SK-N-SH (cell line): ENCODE measurements around the gene BTN1A1. TPM values are rescaled to one million over a fixed set of nuclear protein-coding genes. Genes with fewer than 3 reads are reported as not detected.

Experiments
- CTCF ChIA-PET: fragments of 300-600, 350-600 bp; formaldehyde crosslinking; extraction: SDS; loops from one replicate; lab custom pipeline; 2021; lab: Yijun Ruan, JAX
- POLR2A ChIA-PET: fragments of 350-600 bp; sonication (Branson Sonifier 250); formaldehyde crosslinking; extraction: SDS; loops from one replicate; lab custom pipeline; 2020; ENCODE audit warnings: antibody characterized with exemption, inconsistent platforms; lab: Yijun Ruan, JAX
- DNase-seq: peaks from one replicate; pipeline ENCODE4 v3.0.0; 2012
- H2AFZ ChIP-seq: fragments of 200-600 bp; sonication (generic); 2 replicates; pipeline ENCODE4 v1.8.1; 2016; ENCODE audit warnings: antibody characterized with exemption, mild to moderate bottlenecking, low read depth
- H3F3A ChIP-seq: fragments of 200-600 bp; sonication (generic); replicated peaks from 2 replicates; pipeline ENCODE3; 2016; ENCODE audit warnings: antibody characterized with exemption, mild to moderate bottlenecking; ENCODE audit not compliant: insufficient read depth
- H3K27ac ChIP-seq, 2 experiments: fragments of 200-500 bp in 1 of 2; fragments of 200-600 bp in 1 of 2; sonication (Bioruptor generic) in 1 of 2; sonication (generic), shearing (Covaris generic) in 1 of 2; 2 replicates each; pipeline versions ENCODE4 v1.5.1 to v1.6.1; 2014 to 2016; ENCODE audit warnings: low read depth in 2 of 2, inconsistent platforms in 1 of 2, low read length in 1 of 2, mild to moderate bottlenecking in 1 of 2, mixed read lengths in 1 of 2
- H3K27me3 ChIP-seq: fragments of 200-600 bp; sonication (generic), shearing (Covaris generic); 2 replicates; pipeline ENCODE4 v1.6.1; 2016; ENCODE audit warnings: mixed run types; ENCODE audit not compliant: insufficient read depth
- H3K36me3 ChIP-seq, 2 experiments: fragments of 200-500 bp in 1 of 2; fragments of 200-600 bp in 1 of 2; sonication (Bioruptor generic) in 1 of 2; sonication (generic) in 1 of 2; replicated peaks in 1 of 2; 2 replicates each; pipeline versions ENCODE3 to v1.5.1; 2014 to 2016; ENCODE audit warnings: low read length in 1 of 2, mild to moderate bottlenecking in 1 of 2; ENCODE audit not compliant: insufficient read depth in 2 of 2, control insufficient read depth in 1 of 2
- H3K4me1 ChIP-seq, 2 experiments: fragments of 200-500 bp in 1 of 2; fragments of 200-600 bp in 1 of 2; sonication (Bioruptor generic) in 1 of 2; sonication (generic), shearing (Covaris generic) in 1 of 2; 2 replicates each; pipeline versions ENCODE4 v1.5.1 to v1.6.1; 2014 to 2016; ENCODE audit warnings: low read depth in 1 of 2, low read length in 1 of 2, mixed run types in 1 of 2; ENCODE audit not compliant: insufficient read depth in 2 of 2, control insufficient read depth in 1 of 2
- H3K4me2 ChIP-seq: fragments of 200-600 bp; sonication (generic), shearing (Covaris generic); 2 replicates; pipeline ENCODE4 v1.6.1; 2017; ENCODE audit warnings: mixed run types
- H3K4me3 ChIP-seq, 2 experiments: fragments of 200-500 bp in 1 of 2; fragments of 200-600 bp in 1 of 2; sonication (Bioruptor generic) in 1 of 2; sonication (generic), shearing (Covaris generic) in 1 of 2; 2 replicates each; pipeline versions ENCODE4 v1.5.1 to v1.8.1; 2014 to 2016; ENCODE audit warnings: low read depth in 2 of 2, inconsistent platforms in 1 of 2, low read length in 1 of 2, mild to moderate bottlenecking in 1 of 2, mixed read lengths in 1 of 2, moderate library complexity in 1 of 2
- H3K79me2 ChIP-seq: fragments of 200-600 bp; sonication (generic); 2 replicates; pipeline ENCODE4 v1.8.1; 2017; ENCODE audit warnings: mild to moderate bottlenecking; ENCODE audit not compliant: insufficient read depth
- H3K9ac ChIP-seq: fragments of 200-600 bp; sonication (generic); 2 replicates; pipeline ENCODE4 v1.6.1; 2017; ENCODE audit warnings: mixed run types
- H3K9me2 ChIP-seq: fragments of 200-600 bp; sonication (generic); 2 replicates; pipeline ENCODE4 v1.6.1; 2017; ENCODE audit warnings: mixed run types
- H3K9me3 ChIP-seq: fragments of 200-600 bp; sonication (generic); 2 replicates; pipeline ENCODE4 v1.6.1; 2017; ENCODE audit warnings: mixed run types, mild to moderate bottlenecking, moderate library complexity
- H4K20me1 ChIP-seq: fragments of 200-600 bp; sonication (generic); 2 replicates; pipeline ENCODE4 v1.6.1; 2017; ENCODE audit warnings: mild to moderate bottlenecking, mixed run types; ENCODE audit not compliant: insufficient read depth
- ELF1 ChIP-seq: IDR thresholded peaks from 2 replicates; pipeline ENCODE4 v1.4.0; 2012
- EP300 ChIP-seq, 2 experiments: IDR thresholded peaks; 2 replicates each; pipeline versions ENCODE4 v1.4.0 to v1.6.1; 2012; ENCODE audit warnings: borderline replicate concordance in 1 of 2, low read depth in 1 of 2, low read length in 1 of 2
- FOXJ3 ChIP-seq: sonication (generic); formaldehyde crosslinking; IDR thresholded peaks from 2 replicates; pipeline ENCODE4 v1.5.1; 2020; ENCODE audit warnings: mild to moderate bottlenecking, missing genetic modification reagents
- FOXM1 ChIP-seq: IDR thresholded peaks from 2 replicates; pipeline ENCODE4 v1.4.0; 2012; ENCODE audit warnings: low read depth, mild to moderate bottlenecking
- GABPA ChIP-seq: IDR thresholded peaks from 2 replicates; pipeline ENCODE4 v1.4.0; 2012; ENCODE audit warnings: low read depth, mild to moderate bottlenecking
- GATA2 ChIP-seq: sonication (generic); formaldehyde crosslinking; IDR thresholded peaks from 2 replicates; pipeline ENCODE4 v1.5.0; 2020; ENCODE audit warnings: mild to moderate bottlenecking, missing genetic modification reagents
- JUND ChIP-seq: IDR thresholded peaks from 2 replicates; pipeline ENCODE4 v1.4.0; 2012
- MXI1 ChIP-seq: IDR thresholded peaks from 2 replicates; pipeline ENCODE4 v1.6.1; 2012; ENCODE audit warnings: mild to moderate bottlenecking, low read depth, low read length, improper control_type of control experiment
- NFIC ChIP-seq: IDR thresholded peaks from 2 replicates; pipeline ENCODE4 v1.4.0; 2012; ENCODE audit warnings: borderline replicate concordance
- NRF1 ChIP-seq: IDR thresholded peaks from 2 replicates; pipeline ENCODE4 v1.6.1; 2012; ENCODE audit warnings: low read depth, mild to moderate bottlenecking, low read length
- POLR2AphosphoS5 ChIP-seq: IDR thresholded peaks from 2 replicates; pipeline ENCODE4 v1.6.1; 2012; ENCODE audit warnings: low read depth, low read length
- RCOR1 ChIP-seq: fragments of 150-350 bp; IDR thresholded peaks from 2 replicates; pipeline ENCODE4 v1.6.1; 2017; ENCODE audit warnings: antibody characterized with exemption, low read length
- RFX5 ChIP-seq: IDR thresholded peaks from 2 replicates; pipeline ENCODE4 v1.6.1; 2012; ENCODE audit warnings: mild to moderate bottlenecking, improper control_type of control experiment, low read length
- SIN3A ChIP-seq: IDR thresholded peaks from 2 replicates; pipeline ENCODE4 v1.6.1; 2012; ENCODE audit warnings: low read depth, mild to moderate bottlenecking, low read length, moderate library complexity, borderline replicate concordance
- TAF1 ChIP-seq: IDR thresholded peaks from 2 replicates; pipeline ENCODE4 v1.6.1; 2012; ENCODE audit warnings: low read depth, mild to moderate bottlenecking, low read length, moderate library complexity, borderline replicate concordance
- TCF12 ChIP-seq: IDR thresholded peaks from 2 replicates; pipeline ENCODE4 v1.4.0; 2012
- TEAD4 ChIP-seq: IDR thresholded peaks from 2 replicates; pipeline ENCODE4 v1.4.0; 2012; ENCODE audit warnings: mild to moderate bottlenecking, borderline replicate concordance; ENCODE audit not compliant: insufficient read depth
- YY1 ChIP-seq: IDR thresholded peaks from 2 replicates; pipeline ENCODE4 v1.4.0; 2012; ENCODE audit warnings: low read depth, mild to moderate bottlenecking
- ZBTB33 ChIP-seq: IDR thresholded peaks from 2 replicates; pipeline ENCODE4 v1.4.0; 2012; ENCODE audit warnings: low read depth, borderline replicate concordance
- WGBS: methylation state at CpG from one replicate; pipeline ENCODE4 v1.1.6; 2017; ENCODE audit warnings: low lambda C conversion rate; 5-methylcytosine and 5-hydroxymethylcytosine counted together
- polyA plus RNA-seq, 3 experiments: library from polyadenylated mRNA; depleted of rRNA; stranded (reverse); fragments of >200 nt; gene quantifications; 2 replicates each; pipeline ENCODE4 v1.2.3, GENCODE V29; 2012
- TF ChIP-seq, protein P1 (sequence below): fragments of 150-350 bp; IDR thresholded peaks from 2 replicates; pipeline ENCODE4 v1.6.1; 2016; ENCODE audit warnings: mild to moderate bottlenecking, low read depth, low read length

The BTN1A1 gene
- polyA plus RNA-seq, 1 of the 3 experiments (the other 2 are of a cell fraction), result not detected

GRCh38 chr6:26514984-26515383, 14.9 kb downstream of the BTN1A1 start:
- POLR2A ChIA-PET, result no interaction called here
- no peaks in the 10 kb centered on the region for H3K9me2 ChIP-seq
- no peak overlapping the region for H2AFZ ChIP-seq
- no peak overlapping the region for H3K9ac ChIP-seq
- H3K27me3 ChIP-seq, result no peaks in the 10 kb centered on the region
- no peaks in the 10 kb centered on the region; a peak in 1 of 4 replicates for H3K4me1 ChIP-seq
- TF ChIP-seq NRF1 (no peak), FOXJ3 (CRISPR knock-in tag) (no peak), GATA2 (CRISPR knock-in tag) (no peak), TEAD4 (no peak), NFIC (no peak), FOXM1 (no peak), RFX5 (no peak), EP300 (IDR thresholded peaks at IDR 0.05; ENCODE audit: borderline replicate concordance in 1 of 2, low read depth in 1 of 2, low read length in 1 of 2) (no peak), MXI1 (no peak), ELF1 (no peak), JUND (no peak), POLR2AphosphoS5 (no peak), RCOR1 (no peak), YY1 (no peak), TAF1 (no peak), SIN3A (no peak), ZBTB33 (no peak), GABPA (no peak), TCF12 (no peak)
- TF ChIP-seq, protein P1, sequence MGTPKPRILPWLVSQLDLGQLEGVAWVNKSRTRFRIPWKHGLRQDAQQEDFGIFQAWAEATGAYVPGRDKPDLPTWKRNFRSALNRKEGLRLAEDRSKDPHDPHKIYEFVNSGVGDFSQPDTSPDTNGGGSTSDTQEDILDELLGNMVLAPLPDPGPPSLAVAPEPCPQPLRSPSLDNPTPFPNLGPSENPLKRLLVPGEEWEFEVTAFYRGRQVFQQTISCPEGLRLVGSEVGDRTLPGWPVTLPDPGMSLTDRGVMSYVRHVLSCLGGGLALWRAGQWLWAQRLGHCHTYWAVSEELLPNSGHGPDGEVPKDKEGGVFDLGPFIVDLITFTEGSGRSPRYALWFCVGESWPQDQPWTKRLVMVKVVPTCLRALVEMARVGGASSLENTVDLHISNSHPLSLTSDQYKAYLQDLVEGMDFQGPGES, result no peak
- no peak overlapping the region for H3K27ac ChIP-seq
- DNase-seq, result no peak
- H3K4me3 ChIP-seq, result no peak overlapping the region
- H3F3A ChIP-seq, result no peaks in the 10 kb centered on the region
- no peaks in the 10 kb centered on the region for H4K20me1 ChIP-seq
- CTCF ChIA-PET, result no interaction called here
- H3K79me2 ChIP-seq, result no peaks in the 10 kb centered on the region
- H3K4me2 ChIP-seq, result no peak overlapping the region
- WGBS, result 84% methylated on average over 2 of the region's 2 CpGs
- H3K36me3 ChIP-seq, result no peaks in the 10 kb centered on the region
- H3K9me3 ChIP-seq, result no peaks in the 10 kb centered on the region
